GM18907 (cell line): Measurements from ENCODE around the gene ITGAX.

Experiments
- ATAC-seq: cut with Tn5 transposase; IDR thresholded peaks from one replicate; pipeline ENCODE4 v1.9.1; 2021; ENCODE audit warnings: mild to moderate bottlenecking, moderate library complexity; ENCODE audit not compliant: unreplicated experiment

ITGAX gene

DNA sequence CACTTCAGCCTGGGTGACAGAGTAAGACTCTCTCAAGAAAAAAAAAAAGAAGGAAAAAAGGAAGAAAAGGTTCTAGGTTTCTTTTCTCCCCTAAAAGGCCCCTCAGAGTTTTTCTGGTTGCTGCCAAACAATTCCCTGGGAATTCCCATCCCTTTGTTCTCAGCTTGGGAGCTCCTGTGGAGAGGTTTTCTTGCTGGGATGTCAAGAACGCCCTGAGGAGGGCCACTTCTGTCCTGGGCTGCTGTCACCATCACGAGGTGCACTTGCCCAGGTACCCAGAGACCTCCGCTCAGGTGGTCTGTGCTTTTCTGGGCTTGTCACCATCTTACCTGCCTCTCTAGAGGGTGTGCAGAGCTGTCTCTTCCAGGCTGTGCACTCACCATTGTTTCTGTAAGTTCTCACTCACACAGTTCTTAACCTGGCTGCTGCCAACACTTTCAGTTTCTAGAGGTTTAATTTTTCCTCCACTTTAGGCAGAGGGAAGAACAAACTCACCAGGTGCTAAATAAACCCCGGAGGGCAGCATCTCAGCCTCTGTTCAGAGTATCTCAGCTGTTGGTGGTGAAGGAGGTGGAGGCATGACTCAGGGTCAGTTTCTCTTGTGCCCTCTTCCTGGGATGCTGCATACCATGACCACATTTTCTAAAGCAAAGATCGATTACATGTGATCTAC lies 75.5 kb downstream of the ITGAX start:
- ATAC-seq = no peak
